NT2/D1 (cell line): ENCODE data around the gene OGFR.

ENCODE experiments used
- DNase-seq: peaks from one replicate; pipeline ENCODE4 v3.0.0-alpha.2; 2011; ENCODE audit warnings: low read depth, low spot score
- H3K27me3 ChIP-seq: 2 replicates; pipeline ENCODE4 v1.6.0; 2011; ENCODE audit warnings: mild to moderate bottlenecking; ENCODE audit not compliant: insufficient read length, insufficient read depth
- H3K36me3 ChIP-seq: 2 replicates; pipeline ENCODE4 v1.6.1; 2011; ENCODE audit warnings: mild to moderate bottlenecking, low read length, mixed read lengths; ENCODE audit not compliant: insufficient read depth, insufficient read length
- H3K4me1 ChIP-seq: 2 replicates; pipeline ENCODE4 v1.5.1; 2011; ENCODE audit not compliant: insufficient read depth, insufficient read length
- H3K4me3 ChIP-seq: 2 replicates; pipeline ENCODE4 v1.5.1; 2011; ENCODE audit warnings: low read depth; ENCODE audit not compliant: insufficient read length
- H3K9ac ChIP-seq: 2 replicates; pipeline ENCODE4 v1.6.0; 2011; ENCODE audit warnings: low read depth; ENCODE audit not compliant: insufficient read length
- H3K9me3 ChIP-seq: 2 replicates; pipeline ENCODE4 v1.5.1; 2011; ENCODE audit warnings: mild to moderate bottlenecking, low read length; ENCODE audit not compliant: insufficient read depth
- SUZ12 ChIP-seq: IDR thresholded peaks from 2 replicates; pipeline ENCODE4 v1.6.1; 2011; ENCODE audit not compliant: insufficient read length, insufficient read depth; ENCODE audit errors: extremely low read depth
- YY1 ChIP-seq: IDR thresholded peaks from 2 replicates; pipeline ENCODE4 v1.6.1; 2011; ENCODE audit not compliant: insufficient read length, insufficient read depth
- ZNF274 ChIP-seq: IDR thresholded peaks from 2 replicates; pipeline ENCODE4 v1.6.1; 2011; ENCODE audit warnings: mild to moderate bottlenecking, low read depth, low read length

OGFR gene

GRCh38 chr20:62770916-62771315, 33.7 kb upstream of the OGFR start:
- no peak for DNase-seq
- Histone ChIP-seq H3K36me3 (no peaks in the 10 kb centered on the region), H3K9ac (no peak overlapping the region)

GRCh38 chr20:62771396-62772102, 33.1 kb upstream of the OGFR start:
- Histone ChIP-seq H3K4me1 (peaks cover 11% of the 10 kb centered on the region), H3K9ac (no peak overlapping the region), H3K9me3 (no peaks in the 10 kb centered on the region), H3K4me3 (no peak overlapping the region), H3K36me3 (no peaks in the 10 kb centered on the region), H3K27me3 (no peaks in the 10 kb centered on the region)
- TF ChIP-seq YY1, result no peak
- no peak for DNase-seq

More at GRCh38 chr20:62770916-62771315, 33.7 kb upstream of the OGFR start:
- TF ChIP-seq SUZ12 (no peak), YY1 (no peak), ZNF274 (no peak)
- H3K9me3 ChIP-seq, result no peaks in the 10 kb centered on the region
- H3K4me3 ChIP-seq, result no peak overlapping the region
- H3K4me1 ChIP-seq, result peaks cover 11% of the 10 kb centered on the region
- H3K27me3 ChIP-seq, result no peaks in the 10 kb centered on the region

GRCh38 chr20:62772103-62772611, 32.5 kb upstream of the OGFR start:
- no peak for TF ChIP-seq YY1
- TF ChIP-seq SUZ12, result no peak
- no peak for TF ChIP-seq ZNF274
- Histone ChIP-seq H3K27me3 (no peaks in the 10 kb centered on the region), H3K9me3 (no peaks in the 10 kb centered on the region), H3K9ac (no peak overlapping the region), H3K4me1 (peaks cover 13% of the 10 kb centered on the region), H3K36me3 (no peaks in the 10 kb centered on the region), H3K4me3 (no peak overlapping the region)
- DNase-seq, result no peak

GRCh38 chr20:62772619-62772989, 32.0 kb upstream of the OGFR start:
- no peak for DNase-seq
- Histone ChIP-seq H3K4me3 (no peak overlapping the region), H3K9me3 (no peaks in the 10 kb centered on the region), H3K27me3 (no peaks in the 10 kb centered on the region), H3K36me3 (no peaks in the 10 kb centered on the region), H3K9ac (no peak overlapping the region), H3K4me1 (peaks cover 13% of the 10 kb centered on the region)
- no peak for TF ChIP-seq YY1
- TF ChIP-seq SUZ12, result no peak
- TF ChIP-seq ZNF274, result no peak

GRCh38 chr20:62772990-62773844, 31.4 kb upstream of the OGFR start:
- Histone ChIP-seq H3K4me3 (no peak overlapping the region), H3K27me3 (no peaks in the 10 kb centered on the region), H3K4me1 (peaks cover 13% of the 10 kb centered on the region), H3K9me3 (no peaks in the 10 kb centered on the region), H3K36me3 (no peaks in the 10 kb centered on the region), H3K9ac (no peak overlapping the region)
- no peak for DNase-seq
- TF ChIP-seq SUZ12 (no peak), ZNF274 (no peak)

- Histone ChIP-seq H3K27me3 (no peaks in the 10 kb centered on the region), H3K36me3 (no peaks in the 10 kb centered on the region), H3K4me1 (peaks cover 7% of the 10 kb centered on the region), H3K9me3 (no peaks in the 10 kb centered on the region), H3K4me3 (no peak overlapping the region), H3K9ac (no peak overlapping the region)
- no peak for TF ChIP-seq SUZ12
- no peak for TF ChIP-seq YY1
- TF ChIP-seq ZNF274, result no peak
- DNase-seq, result no peak
Observed at GRCh38 chr20:62773845-62774714, 30.6 kb upstream of the OGFR start.

- no peaks in the 10 kb centered on the region for H3K36me3 ChIP-seq
- no peak overlapping the region for H3K4me3 ChIP-seq
- H3K9me3 ChIP-seq, result no peaks in the 10 kb centered on the region
- no peak overlapping the region for H3K9ac ChIP-seq
- peaks cover 7% of the 10 kb centered on the region for H3K4me1 ChIP-seq
- no peaks in the 10 kb centered on the region for H3K27me3 ChIP-seq
- DNase-seq, result no peak
- TF ChIP-seq ZNF274 (no peak), YY1 (no peak), SUZ12 (no peak)
Observed at GRCh38 chr20:62774762-62775161, 29.9 kb upstream of the OGFR start.
